Stimulated activated CD8-positive, alpha-beta memory T cell treated with anti-CD3 and anti-CD28 coated beads, Interleukin-4, amount 100 ng/mL, for 1 hour (primary cell): Measurements from ENCODE around the gene LDB2.

Experiments used
- DNase-seq, 2 donors: peaks; one replicate each; pipeline ENCODE4 v3.0.0-alpha.2; 2020; ENCODE audit warnings: low read depth in 2 of 2, low spot score in 1 of 2

Gene LDB2

DNA sequence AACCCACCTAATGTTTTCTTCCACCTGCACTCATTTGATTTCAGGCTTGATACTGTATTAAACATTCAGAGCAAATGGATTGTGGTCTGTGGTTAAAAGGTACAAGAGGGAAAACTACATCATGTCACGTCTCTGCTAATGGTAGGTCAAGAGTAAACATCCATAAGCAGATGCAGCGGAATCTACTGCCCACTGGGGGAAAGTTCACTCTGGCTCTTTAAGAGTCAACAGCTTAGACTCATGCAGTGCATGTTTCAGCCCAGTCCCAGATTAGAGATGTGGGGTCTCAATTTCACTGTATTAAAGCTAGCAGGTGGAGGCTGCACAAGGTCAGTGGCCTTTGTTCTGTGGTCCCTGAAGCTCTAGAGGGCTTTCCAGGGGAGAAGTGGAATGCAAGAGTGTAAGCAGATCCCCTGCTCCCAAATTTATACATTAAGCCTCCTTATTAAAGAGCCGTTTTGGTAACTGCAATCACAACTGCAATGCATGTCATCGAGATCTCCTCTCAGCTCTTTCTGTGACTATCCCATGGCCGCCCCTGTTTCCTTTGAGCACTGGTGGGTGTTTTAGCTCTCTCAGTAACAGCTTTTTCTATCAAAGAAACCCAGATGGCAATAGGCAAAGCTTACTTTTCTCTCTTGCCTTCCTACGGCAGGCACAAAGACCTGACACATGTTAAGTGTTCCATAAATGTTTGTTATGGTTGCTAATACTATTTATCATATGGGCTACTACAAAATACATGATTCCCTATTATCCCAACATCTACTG lies 53.4 kb downstream of the LDB2 start:
- no peak for DNase-seq

DNA sequence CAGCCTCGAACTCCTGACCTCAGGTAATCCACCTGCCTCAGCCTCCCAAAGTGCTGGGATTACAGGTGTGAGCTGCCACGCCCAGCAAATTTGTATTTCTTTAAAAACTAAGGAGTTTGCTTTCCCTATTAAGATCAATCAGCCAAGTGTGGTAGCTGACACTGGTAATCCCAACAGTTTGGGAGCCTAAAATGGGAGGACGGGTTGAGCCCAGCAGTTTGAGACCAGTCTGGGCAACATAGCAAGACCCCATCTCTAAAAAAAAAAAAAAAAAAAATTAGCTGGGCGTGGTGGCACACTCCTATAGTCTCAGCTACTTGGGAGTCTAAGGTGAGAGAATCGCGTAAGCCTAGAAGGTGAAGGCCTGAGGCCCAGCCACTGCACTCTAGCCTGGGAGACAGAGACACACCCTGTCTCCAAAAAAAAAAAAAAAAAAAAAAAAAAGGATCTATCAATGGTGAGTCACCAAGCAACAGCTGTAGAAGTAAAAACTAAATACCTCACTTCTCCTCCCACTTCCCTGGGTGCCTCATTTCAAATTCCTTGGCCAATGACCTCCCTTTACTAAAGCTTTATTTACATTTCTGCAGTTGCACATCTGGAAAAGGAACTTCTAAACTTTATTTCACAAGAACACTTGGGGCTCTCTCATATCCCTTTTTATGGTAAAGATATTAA lies 54.5 kb downstream of the LDB2 start:
- no peak for DNase-seq

DNA sequence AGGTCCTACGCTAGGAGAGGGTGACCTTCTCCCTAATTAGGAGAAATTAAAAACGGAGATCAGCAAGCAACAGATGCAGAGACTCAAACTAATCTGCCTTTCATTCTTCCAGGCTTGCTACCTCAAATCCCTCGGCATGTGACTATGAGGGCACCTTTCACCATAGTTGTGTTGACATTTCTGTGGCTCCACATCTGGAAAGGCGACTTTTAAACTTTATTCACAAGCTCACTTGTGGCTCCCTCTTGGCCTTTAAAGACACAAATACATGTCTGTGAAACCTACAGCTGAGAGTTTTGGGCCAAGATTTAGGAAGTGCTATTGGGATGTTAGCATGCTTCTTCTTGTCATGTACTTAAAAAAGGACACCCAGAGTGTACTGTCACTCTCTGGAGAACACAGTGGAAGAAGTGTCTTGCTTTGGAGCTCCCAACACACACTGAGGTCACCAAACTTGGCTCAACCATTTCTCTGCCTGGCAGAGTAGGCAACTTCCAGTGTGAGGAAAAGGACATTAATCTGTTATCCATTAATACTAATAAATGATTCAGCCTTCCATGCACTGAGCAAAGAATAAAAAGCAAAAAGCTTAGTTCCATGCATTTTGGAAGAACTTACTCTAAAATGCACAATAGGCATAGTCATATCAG lies 60.1 kb downstream of the LDB2 start:
- no peak for DNase-seq

DNA sequence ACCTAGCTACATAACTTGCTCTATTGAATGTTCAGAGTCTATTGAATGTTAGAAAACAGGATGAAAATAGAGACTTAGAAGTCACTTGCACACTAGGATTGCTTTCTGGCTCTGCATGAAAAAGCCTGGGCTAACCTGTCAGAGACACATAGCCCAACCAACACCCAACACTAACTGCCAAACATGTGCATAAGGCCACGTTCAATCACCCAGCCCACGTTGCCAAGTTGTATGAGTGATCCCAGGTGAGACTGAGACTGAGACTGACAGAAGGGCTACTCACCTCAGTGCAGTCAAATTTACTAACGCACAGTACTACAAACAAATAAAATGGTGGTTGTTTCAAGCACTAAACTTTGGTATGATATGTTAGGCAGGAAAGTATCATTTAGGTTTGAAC lies 61.0 kb downstream of the LDB2 start:
- DNase-seq, result no peak

DNA sequence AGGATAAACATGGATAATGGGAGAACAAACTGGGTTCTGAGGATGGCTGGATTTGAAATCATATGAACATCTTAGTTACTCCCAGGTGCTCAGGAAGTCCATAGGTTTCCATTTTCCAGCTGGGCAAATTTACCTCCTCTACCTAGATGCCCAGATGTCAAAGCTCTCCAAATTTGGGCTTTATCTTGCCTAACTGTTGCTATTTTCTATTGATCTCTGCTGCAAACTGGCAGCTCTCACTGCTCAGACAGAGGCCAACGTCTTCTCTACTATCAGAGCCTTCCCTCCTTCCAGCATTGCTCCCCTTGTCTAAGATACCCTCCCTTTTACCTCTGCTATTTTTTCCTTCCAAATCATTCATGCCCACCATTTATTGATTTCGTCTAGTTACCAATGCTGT lies 62.1 kb downstream of the LDB2 start:
- no peak for DNase-seq

DNA sequence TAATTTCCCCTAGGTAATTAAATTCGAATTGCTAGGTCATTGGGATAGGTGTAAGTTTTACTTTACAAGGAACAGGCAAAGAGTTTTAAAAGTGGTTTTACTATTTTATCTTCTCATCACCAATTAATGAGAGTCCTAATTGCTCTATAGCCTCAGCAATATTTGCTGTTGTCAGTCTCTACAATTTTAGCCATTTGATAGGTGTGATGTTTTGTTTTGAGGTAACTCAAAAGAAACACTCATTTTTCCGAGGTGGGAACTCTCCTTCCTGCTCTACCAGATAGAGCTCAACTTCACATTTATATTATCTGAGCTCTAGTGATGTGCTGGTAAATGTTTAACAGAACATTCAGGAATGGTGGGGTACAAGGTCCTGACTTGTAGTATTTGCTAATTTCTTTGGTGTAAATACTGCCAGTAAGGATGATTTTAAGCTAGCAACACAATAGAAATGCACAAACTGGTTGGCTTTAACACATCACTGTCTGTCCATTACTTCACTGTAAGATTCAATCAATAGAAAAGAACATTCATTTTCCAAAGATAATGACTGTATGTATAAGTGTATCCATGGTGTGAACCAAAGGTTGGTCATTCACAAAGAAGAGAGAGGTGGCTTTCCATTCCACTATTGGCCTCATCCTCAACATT lies 62.7 kb downstream of the LDB2 start:
- DNase-seq, result no peak

DNA sequence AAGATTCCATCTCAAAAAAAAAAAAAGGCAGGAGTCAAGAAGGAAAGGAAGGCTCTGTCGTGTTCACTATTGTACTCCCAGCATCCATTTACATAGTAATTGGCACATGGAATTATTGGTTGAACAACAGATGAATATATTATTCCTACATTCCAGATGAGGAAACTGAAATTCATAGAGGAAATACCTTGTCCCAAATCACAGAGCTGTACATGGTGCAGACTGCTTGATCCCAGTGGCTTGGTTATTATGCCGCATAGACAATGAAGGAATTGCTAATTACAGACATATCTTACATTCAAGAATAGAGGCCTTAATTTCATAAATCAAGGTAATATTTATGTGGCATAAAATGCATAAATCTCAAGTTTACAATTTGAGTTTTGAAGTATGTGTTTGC lies 63.6 kb downstream of the LDB2 start:
- DNase-seq, result no peak

DNA sequence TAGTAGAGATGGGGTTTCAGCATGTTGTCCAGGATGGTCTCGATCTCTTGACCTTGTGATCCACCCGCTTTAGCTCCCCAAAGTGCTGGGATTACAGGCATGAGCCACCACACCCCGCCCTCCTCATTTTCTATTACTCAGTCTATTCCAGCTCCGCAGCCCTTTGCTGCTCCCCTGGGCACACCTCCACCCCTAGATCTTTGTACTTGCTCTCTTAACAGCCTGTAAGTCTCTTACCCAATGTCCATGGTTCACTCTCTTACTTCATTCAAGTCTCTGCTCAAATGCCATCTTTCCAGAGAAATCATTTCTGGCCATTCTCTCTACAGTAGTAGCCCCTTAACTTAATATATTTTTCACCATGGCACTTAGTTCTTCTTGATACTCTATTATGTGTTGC lies 64.7 kb downstream of the LDB2 start:
- no peak for DNase-seq

DNA sequence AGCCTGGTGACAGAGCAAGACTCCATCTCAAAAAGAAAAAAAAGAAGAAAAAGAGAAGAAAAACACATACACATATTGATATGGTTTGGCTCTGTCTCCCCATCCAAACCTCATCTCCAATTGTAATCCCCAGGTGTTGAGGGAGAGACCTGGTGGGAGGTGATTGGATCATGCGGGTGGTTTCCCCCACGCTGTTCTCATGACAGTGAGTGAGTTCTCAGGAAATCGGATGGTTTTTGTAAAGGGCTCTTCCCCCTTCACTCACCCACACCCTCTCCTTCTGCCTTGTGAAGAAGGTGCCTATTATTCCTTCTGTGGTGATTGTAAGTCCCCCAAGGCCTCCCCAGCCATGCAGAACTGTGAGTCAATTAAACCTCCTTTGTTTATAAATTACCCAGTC lies 68.4 kb downstream of the LDB2 start:
- no peak for DNase-seq

DNA sequence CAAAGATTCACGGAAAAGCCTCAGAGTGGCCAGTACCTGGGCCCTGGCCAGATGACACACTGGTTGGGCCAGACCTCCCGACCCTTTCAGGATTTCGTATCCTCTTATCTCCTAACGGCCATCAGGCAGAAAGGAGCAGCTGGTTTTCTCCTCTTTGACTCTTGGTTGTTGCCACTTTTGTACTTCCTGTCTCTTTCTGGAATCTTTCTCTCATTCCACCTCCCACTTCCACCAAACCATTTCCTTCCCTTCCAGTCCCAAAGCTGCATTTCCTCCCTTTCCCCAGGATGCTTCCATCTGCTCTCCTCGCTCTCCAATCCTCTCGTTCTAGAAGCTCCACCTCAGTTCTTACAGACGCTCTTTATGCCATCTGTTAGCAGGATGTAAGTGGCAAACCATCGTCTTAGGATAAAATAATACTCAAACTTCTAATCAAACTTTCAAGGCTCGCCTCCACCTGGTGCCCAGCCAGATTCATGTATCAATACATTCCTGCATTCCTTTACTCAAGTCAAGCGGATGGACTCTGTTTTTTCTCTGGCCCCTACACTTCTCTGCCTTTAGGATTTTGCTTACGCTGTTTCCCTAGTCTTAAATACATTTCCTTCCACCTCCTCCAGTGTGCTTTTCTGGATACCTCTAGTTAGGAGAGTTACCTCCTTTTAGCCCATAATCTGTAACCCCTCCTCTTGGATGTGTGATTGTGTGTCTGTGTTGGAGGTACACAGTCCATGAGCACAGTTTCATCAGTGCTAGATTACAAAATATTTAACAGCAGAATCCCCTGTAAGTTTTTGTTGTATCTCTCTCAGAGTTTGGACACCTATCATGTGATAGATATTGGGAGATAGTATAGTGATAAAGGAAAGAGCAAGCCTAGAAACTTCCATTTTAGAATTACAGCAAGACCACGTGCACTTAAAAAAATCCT lies 70.4 kb downstream of the LDB2 start:
- no peak for DNase-seq

DNA sequence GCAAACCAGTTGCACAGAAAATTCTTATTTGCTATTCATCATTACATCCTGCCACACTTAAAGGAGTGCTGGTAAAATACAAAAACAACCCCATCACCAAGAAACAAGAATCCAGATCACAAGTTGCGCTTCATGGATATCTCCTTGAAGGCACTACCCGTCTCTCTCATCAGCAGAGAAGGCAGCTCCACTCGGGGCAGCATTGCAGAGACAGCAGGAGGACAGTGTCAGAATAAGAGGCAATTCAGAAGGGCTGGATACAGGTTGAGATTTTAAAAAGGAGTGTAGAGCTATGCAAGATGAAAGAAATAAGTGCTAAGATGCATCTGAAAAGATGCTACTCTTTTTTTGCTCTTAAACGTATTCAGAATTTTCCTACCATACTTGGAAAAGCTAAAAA lies 71.4 kb downstream of the LDB2 start:
- no peak for DNase-seq

DNA sequence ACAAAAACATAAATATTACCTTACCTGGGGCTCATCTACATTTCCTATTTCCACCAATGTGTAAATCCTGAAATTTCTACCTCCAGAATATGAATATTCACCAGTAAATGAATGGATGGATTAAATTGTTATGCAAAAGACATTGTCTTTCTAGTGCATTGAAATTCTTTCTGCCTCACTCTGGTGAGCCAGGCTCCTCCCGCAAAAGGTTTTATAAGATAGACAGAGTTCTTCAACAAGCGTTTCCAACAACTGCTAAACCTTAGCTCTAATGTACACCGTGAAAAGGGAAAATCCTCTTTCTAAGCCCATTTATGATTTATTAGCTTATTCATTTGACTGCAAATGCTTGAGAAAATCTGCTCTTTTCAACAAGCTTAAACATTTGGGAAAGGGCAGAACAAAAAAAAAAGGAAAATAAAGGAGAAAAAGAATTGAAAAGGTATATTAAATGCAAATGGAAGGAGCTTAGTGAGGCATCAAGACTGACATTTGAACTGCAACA lies 72.0 kb downstream of the LDB2 start:
- no peak for DNase-seq

DNA sequence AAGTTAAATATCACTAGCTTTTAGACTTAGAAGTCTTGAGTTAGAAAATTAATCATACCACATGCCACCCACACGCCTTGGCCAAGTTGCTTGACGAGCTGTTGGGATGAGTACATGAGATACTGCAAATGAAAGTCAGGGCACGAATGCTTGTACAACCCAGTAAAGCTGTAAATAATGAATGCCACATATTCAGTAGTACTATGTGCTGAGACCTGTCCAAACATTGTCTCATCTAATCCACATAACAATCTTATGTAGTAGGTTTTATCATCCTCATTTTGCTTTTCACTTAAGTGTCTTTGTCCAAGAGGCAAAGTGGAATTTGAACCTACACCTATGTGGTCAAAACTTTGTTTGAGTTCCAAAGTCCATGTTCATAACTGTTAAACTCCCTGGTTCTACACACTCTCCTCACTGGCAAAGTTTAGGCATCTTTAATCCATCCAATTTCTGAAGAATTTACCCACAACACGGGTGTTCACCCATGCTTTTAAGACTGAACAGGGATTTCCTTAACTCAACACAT lies 74.1 kb downstream of the LDB2 start:
- no peak for DNase-seq

DNA sequence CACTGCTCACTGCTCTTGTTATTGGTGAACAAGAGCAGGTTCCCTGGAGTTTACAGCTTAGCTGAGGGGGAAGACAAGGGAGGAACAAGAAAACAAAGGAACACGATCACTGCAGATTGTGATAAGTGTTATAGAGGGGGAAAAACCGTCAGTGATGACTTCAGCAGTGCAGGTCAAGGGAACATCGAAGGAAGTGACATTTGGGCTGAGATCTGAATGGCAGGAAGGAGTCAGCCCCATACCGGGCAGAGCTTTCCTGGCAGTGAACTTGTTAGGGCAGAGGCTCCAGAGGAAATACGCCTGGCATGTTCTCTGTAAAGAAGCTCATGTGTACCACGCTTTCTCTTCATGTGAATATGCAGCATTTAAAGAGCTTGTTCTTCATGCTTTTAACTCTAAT lies 78.1 kb downstream of the LDB2 start:
- DNase-seq, result no peak

DNA sequence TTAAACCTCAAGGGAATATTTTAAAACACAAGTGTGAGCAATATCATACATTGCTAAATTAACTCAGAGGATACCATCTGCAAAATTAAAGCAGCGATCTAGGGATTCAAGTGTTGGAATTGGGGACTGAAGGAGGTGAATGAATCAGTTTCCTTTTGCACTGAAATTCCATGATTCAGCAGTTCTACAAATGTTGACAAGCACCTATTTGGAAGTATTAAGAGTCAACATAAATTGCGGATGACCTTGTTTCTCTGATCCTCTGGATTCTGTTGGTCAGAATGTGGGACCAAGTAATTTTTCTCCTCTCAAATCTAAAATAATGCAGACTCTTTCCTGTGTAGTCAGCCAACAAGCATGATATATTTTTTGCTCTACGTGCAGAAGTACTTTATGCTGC lies 78.8 kb downstream of the LDB2 start:
- DNase-seq, result no peak

DNA sequence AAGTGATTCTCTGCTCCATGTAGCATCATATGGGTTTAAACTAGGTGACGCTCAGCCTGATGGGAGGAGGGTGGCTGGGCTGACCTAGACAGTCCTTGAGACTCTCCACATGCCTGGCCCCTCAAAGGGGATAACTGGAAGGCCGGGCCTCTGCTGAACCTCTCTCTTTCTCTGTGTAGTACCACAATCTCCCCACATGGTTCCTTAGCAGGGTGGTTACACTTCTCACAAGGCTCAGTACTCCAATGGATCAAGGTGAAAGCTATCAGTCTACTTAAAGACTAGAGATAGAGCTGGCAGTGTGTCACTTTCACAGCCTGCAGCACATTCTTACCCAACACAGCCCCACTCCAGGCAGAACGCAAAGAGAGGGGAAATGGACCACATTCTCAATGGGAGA lies 80.4 kb downstream of the LDB2 start:
- DNase-seq, result no peak

DNA sequence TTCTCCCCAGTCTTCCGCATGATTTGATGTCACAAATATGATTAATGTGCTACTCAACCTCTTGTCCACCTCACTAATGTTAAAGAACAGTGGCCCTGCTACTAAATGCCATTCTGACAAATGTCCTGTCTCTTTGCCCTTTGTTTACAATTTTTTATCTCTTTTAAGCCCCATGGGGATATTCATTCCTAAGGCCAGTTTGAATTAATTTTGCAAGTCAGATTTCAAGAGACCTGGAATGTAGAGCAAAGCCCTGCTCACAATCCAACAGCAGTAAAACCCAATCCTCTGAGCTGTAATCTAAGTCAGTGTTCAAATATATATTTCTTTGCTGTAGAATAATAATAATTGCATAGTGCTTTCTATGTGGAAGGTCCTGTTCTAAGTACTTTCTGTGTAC lies 81.2 kb downstream of the LDB2 start:
- DNase-seq, result no peak

DNA sequence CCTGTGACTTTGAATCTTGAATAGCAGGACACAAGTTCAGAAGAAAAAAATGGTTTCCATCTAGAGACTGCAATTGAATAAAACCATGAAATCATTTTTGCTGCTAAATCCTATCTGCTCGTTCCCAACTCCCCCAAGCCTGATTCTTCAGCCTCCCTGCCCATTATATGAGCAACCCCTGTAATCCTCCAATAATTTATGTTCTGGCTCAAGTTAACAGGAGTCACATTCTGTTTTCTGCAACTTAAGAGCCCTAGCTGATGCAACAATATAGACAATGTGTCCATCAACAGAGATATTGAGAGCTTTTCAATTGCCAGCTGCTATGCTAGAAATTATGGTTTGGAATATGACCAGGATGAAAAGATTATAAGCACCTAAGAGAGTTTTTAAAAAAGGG lies 84.1 kb downstream of the LDB2 start:
- no peak for DNase-seq

DNA sequence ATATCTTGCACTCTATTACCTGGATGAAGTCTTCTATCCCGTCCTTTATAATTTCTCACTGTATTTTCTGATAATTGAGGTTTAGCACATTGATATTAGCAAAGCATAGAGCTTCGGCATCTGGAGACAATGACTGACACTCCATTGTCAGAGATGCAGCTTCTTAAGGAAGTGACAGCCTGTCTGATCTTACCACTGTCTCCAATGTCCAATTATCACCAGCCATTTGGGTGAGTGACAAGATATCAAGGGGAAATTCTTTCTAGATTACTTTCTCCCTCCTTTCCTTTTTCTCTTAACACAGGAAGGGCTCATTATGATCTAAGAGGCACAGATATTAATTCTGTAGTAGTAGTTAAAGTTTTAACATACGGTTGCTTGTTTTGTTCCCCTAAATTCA lies 86.4 kb downstream of the LDB2 start:
- DNase-seq, result no peak

DNA sequence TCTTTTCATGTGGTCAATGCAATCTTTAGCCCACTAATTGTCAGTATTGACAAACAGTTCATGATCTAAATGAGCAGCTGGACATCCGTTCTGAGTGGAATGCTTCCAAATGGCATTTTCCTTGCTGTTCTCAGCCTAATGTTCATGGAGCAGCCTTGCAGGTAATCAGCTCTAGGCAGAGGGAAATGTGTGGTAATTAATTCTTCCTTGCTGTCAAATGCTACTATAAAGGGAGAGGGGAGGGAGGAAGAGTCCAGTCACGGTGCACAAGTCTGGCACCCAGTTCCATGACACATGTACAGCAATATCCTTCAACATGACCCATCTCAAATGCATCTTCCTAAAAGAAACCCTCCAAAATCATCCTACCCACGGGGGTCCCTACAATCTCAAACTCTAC lies 88.5 kb downstream of the LDB2 start:
- DNase-seq, result no peak

DNA sequence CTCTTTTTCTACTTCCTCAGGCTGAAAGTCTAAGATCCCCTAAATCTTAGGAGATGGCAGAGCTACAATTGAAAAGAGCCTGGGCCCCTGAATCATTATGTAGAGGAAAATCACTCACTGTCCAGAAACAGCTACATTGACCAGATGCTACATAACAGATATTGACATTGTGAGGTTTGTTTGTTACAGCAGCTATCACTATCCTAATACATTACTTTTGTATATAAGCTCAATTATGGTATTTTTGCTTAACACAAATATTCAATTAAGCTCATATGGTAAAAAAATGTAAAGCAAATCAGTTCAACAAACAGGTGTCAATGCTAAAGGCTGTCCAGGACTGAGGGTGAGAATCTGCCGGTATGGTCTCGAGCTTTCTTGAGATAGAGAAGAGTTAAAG lies 89.4 kb downstream of the LDB2 start:
- DNase-seq, result no peak
